Stimulated activated naive CD8-positive, alpha-beta T cell treated with anti-CD3 and anti-CD28 coated beads, Interleukin-15, amount 100 ng/mL, for 72 hours (primary cell): Measurements from ENCODE around the gene CCR7.

Source experiments
- ATAC-seq: fragments of 150-1000 bp; cut with Tn5 transposase; 2 replicates; pipeline ENCODE4 v1.10.0; 2021; ENCODE audit warnings: mild to moderate bottlenecking, moderate library complexity
- DNase-seq, 2 donors: peaks; one replicate each; pipeline ENCODE4 v3.0.0; 2021 to 2022
- H3K27ac Mint-ChIP-seq, 2 donors: one replicate each; pipeline ENCODE4 v1.8.0; 2022; ENCODE audit warnings: mild to moderate bottlenecking in 2 of 2, mixed read lengths in 2 of 2, moderate library complexity in 2 of 2
- H3K27me3 Mint-ChIP-seq: one replicate; pipeline ENCODE4 v1.8.0; 2022; ENCODE audit warnings: mixed read lengths
- H3K4me1 Mint-ChIP-seq: one replicate; pipeline ENCODE4 v1.8.0; 2022; ENCODE audit warnings: mild to moderate bottlenecking, mixed read lengths
- H3K4me3 Mint-ChIP-seq, 2 donors: one replicate each; pipeline ENCODE4 v1.8.0; 2022; ENCODE audit warnings: mild to moderate bottlenecking in 2 of 2, mixed read lengths in 2 of 2, moderate library complexity in 1 of 2
- H3K9me3 Mint-ChIP-seq, 2 donors: one replicate each; pipeline ENCODE4 v1.8.0; 2022; ENCODE audit warnings: mixed read lengths in 2 of 2

The CCR7 gene

GRCh38 chr17:40559954-40560591 is 5.2 kb downstream of the CCR7 start:
- H3K9me3 Mint-ChIP-seq, result no peaks in the 10 kb centered on the region
- DNase-seq (peak; percentile 74 to 82), ATAC-seq (peak; percentile 10)
- peak overlapping the region; percentile 100 for H3K27ac Mint-ChIP-seq
- peaks cover 60% of the 10 kb centered on the region for H3K4me1 Mint-ChIP-seq
- H3K27me3 Mint-ChIP-seq, result no peaks in the 10 kb centered on the region
- peak overlapping the region; percentile 97 to 98 for H3K4me3 Mint-ChIP-seq

- Mint-ChIP-seq H3K4me1 (peaks cover 66% of the 10 kb centered on the region), H3K9me3 (no peaks in the 10 kb centered on the region), H3K27me3 (no peaks in the 10 kb centered on the region), H3K4me3 (peak overlapping the region; percentile 97 to 98), H3K27ac (peak overlapping the region; percentile 100)
- ATAC-seq (no peak), DNase-seq (no peak)
Observed at GRCh38 chr17:40559564-40559916, 5.7 kb downstream of the CCR7 start.

DNA sequence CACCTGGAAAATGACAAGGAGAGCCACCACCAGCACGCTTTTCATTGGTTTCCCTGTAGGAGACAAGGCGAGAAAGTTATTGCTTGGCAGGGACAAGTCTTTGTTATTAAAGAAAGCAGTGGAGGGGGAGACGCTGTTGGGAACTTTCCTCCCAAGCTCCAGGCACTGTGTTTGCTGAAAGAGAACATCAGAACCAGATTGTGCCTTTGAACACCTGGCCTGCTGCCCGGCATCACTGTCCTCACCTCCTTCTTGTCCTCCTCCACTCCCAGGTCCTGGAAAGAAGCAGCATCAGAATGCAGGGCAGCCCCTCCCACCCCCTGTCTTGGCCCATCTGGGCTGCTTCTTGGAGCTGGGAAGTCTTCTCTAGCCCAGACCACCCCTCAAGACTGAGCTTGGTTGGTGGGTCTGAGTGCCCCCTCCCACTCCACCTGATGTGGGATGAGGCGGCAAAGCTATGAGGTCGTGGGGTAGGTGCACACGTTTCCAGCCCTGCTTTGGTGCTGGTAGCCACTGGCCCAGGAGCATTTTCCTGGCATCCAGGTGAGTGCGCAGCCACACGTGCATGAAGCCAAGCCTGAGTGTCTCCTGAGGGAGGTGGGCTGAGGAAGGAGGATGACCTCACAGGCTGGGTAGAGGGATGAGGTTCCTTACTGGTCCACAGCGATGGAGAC is 6.2 kb downstream of the CCR7 start:
- peaks cover 71% of the 10 kb centered on the region for H3K4me1 Mint-ChIP-seq
- no peak for DNase-seq
- H3K27ac Mint-ChIP-seq, result peak overlapping the region in 1 of 2 donors; percentile 80

GRCh38 chr17:40558300-40558889 is 6.9 kb downstream of the CCR7 start:
- H3K4me3 Mint-ChIP-seq, result peak overlapping the region; percentile 71 to 97
- no peak for DNase-seq

More for the DNA sequence above, 6.2 kb downstream of the CCR7 start:
- no peaks in the 10 kb centered on the region for H3K9me3 Mint-ChIP-seq
- no peaks in the 10 kb centered on the region for H3K27me3 Mint-ChIP-seq
- no peak for ATAC-seq
- peak overlapping the region; percentile 97 to 98 for H3K4me3 Mint-ChIP-seq

DNA sequence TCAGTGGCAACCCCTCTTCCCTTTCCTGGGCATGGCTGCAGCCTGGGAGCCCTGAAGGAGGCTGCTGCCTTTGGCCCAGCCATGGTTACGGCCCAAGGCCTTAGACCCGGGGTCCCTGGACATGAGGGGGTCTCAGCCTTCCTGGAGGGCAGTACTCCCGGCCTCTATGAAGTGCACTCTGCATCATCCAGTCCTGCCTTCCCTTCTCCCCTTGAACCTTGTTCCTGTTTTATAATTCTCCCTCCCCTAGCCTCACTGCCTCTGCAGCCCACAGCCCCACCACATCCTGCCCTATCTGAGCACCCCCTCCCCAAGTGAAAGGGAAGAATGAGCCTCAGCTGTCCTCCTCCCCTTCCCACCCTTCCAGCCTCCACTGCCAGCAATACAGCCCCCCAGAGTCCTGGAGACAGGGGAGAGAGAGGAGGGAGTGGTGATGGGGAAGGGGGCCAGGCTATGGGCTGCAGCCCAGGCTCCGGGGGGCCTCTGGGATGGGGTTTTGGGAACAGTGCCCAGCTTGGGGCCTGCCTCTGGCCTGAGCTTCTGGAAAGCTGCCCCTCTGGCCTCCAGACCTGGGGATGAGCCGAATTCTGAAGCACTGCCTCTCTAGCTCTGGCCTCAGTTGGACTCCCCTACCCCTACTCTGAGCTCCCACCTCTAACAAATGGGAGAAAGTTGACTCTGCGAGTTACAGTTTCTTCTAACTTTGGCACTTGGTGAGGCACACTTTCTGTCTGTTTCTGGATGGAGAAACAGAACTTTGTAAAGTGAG is 7.6 kb downstream of the CCR7 start:
- Mint-ChIP-seq H3K27me3 (no peaks in the 10 kb centered on the region), H3K4me3 (peak overlapping the region; percentile 71 to 97), H3K9me3 (no peaks in the 10 kb centered on the region), H3K4me1 (peaks cover 84% of the 10 kb centered on the region), H3K27ac (peak overlapping the region; percentile 69 to 70)
- DNase-seq (peak in 1 of 2 donors; percentile 15), ATAC-seq (no peak)

More at GRCh38 chr17:40558300-40558889, 6.9 kb downstream of the CCR7 start:
- Mint-ChIP-seq H3K27ac (peak overlapping the region; percentile 66 to 69), H3K4me1 (peaks cover 77% of the 10 kb centered on the region), H3K27me3 (no peaks in the 10 kb centered on the region), H3K9me3 (no peaks in the 10 kb centered on the region)
- no peak for ATAC-seq

GRCh38 chr17:40556884-40557414 is 8.3 kb downstream of the CCR7 start:
- H3K4me3 Mint-ChIP-seq, result peak overlapping the region; percentile 56 to 71
- DNase-seq (peak in 1 of 2 donors; percentile 10), ATAC-seq (no peak)
- no peaks in the 10 kb centered on the region for H3K9me3 Mint-ChIP-seq
- peaks cover 92% of the 10 kb centered on the region for H3K4me1 Mint-ChIP-seq
- H3K27ac Mint-ChIP-seq, result peak overlapping the region; percentile 59 to 94
- no peaks in the 10 kb centered on the region for H3K27me3 Mint-ChIP-seq

DNA sequence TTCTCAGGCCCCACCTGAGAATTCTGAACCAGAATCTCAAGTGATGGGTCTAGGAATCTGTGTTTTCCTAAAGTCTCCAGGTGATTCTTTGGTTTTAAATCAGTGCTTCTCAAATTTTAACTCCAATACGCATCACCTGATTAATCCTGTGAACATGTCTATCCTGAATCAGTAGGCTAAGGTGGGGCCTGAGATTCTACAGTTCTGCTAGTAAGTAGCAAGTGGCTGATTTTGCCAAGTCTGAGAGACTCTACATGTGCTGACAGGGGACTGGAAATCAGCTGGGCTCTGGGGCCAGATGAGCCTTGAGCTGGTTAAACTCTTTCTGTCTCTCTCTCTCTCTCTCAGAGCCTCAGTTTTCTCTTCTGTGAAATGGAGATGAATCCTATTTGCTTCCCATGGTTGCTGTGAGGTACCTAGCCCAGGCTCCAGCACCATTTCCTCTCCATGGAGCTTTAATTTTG is 9.0 kb downstream of the CCR7 start:
- peak overlapping the region; percentile 75 to 81 for H3K4me3 Mint-ChIP-seq
- no peaks in the 10 kb centered on the region for H3K9me3 Mint-ChIP-seq
- ATAC-seq (no peak), DNase-seq (peak in 1 of 2 donors; percentile 14)
- no peak overlapping the region for H3K27ac Mint-ChIP-seq
- H3K4me1 Mint-ChIP-seq, result peaks cover 99% of the 10 kb centered on the region
- no peaks in the 10 kb centered on the region for H3K27me3 Mint-ChIP-seq

DNA sequence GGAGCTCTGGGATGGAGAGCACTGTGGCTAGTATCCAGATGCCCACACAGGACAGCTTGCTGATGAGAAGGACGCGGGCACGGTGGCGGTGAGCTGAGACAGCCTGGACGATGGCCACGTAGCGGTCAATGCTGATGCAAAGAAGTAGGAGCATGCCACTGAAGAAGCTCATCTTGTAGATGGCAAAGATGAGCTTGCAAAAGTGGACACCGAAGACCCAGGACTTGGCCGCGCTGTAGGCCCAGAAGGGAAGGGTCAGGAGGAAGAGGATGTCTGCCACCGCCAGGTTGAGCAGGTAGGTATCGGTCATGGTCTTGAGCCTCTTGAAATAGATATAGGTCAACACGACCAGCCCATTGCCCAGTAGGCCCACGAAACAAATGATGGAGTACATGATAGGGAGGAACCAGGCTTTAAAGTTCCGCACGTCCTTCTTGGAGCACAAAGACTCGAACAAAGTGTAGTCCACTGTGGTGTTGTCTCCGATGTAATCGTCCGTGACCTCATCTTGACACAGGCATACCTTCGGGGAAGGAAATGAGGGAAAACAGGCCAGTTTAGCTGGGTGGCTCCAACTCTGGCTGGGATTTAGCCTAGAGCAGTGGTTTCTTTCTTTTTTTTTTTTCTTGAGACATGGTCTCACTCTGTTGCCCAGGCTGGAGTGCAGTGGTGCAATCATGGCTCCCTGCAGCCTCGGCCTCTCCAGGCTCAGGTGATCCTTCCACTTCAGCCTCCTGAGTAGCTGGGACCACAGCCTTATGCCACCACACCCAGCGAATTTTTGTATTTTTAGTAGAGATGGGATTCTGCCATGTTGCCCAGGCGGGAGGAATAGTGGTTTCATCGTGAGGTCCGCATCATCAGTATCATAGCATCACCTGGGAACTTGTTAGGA is 9.7 kb downstream of the CCR7 start:
- no peak for ATAC-seq
- Mint-ChIP-seq H3K27ac (peak overlapping the region; percentile 41 to 75), H3K27me3 (no peaks in the 10 kb centered on the region), H3K9me3 (no peaks in the 10 kb centered on the region), H3K4me3 (peak overlapping the region; percentile 75 to 81), H3K4me1 (peaks cover 100% of the 10 kb centered on the region)
- DNase-seq, result no peak

GRCh38 chr17:40554646-40555295 is 10.5 kb downstream of the CCR7 start:
- Mint-ChIP-seq H3K9me3 (no peaks in the 10 kb centered on the region), H3K4me3 (peak overlapping the region; percentile 75 to 81), H3K27ac (peak overlapping the region; percentile 64 to 91), H3K4me1 (peaks cover 100% of the 10 kb centered on the region), H3K27me3 (no peaks in the 10 kb centered on the region)
- DNase-seq (peak in 1 of 2 donors; percentile 47), ATAC-seq (no peak)

DNA sequence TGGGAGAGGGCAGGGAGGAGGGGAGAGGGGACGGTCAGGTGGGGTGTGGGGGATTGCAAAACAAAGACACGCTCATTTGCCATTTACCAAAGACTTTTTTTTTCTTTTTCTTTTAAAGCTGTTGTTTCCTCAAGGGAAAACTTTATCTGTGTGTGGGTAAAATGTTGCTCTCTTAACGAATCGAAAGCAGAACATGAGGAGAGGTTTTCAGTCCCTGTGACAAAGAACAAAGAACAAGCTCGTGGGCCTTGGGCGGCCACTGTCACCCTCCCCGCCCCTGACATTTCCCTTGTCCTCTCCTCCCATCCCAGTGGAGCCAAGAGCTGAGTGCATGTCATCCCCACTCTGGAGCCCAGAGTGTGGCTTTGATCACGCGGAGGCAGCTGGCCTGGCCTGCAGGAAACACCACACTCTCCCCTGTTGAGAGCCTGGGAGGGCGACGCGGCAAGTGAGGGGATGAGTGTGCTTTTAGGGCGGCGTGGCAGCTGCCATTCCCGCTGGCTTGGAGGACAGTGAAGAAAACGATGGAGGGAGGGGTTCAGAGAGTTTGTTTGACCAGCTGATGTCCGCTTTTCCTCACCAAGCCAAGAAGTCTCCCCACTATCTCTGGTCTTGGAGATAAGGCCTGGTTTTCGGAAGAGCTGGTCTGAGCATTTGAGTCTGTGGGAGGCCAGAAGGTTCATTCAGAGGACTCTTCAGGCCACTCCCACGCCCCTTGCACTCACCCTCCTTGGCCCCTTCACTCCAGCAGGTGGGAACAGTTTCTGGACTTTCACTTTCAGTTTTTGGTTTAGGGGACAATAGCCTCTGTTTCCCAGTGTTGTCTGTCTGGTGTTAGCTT is 11.4 kb downstream of the CCR7 start:
- peak in 1 of 2 donors; percentile 56 for DNase-seq
- H3K27ac Mint-ChIP-seq, result peak overlapping the region; percentile 92 to 93
- ATAC-seq, result peak; percentile 17

DNA sequence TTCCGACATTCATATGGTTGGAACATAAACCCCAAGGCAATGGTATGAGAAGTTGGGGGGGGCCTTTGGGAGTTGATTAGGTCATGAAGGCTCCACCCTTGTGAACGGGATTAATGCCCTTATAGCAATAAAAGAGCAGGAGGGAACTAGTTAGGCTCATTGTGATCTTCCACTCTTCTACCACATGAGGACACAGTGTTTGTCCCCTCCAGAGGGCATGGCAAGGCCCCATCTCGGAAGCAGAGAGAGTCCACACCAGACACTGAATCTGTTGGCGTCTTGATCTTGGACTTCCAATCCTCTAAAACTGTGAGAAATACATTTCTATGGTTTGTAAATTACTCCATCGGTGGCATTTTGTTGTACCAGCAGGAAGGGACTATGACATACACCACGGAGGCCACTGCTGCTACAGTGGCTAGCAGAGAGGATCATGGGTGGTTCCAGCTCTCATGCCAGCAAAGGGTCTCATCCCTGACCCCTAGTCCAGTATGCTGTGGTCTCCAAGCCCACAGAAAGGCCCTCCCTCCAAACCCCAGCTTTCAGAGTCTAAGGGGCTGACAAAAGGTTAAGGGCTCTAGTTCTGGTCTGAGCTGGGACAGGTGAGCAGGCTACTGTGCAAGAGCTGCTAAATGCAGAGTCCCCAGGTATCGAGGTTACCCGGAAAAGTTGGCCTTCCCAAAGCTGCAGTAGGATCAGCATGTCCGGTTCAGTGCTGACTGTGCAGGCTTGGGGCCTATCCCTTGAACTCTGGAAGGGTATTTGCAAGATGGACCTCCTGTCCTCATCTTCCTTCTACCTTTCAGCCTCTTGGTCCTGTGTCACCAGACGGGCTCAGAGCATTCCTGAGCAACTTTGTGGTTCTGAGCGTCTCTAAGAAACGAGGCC is 12.2 kb downstream of the CCR7 start:
- Mint-ChIP-seq H3K4me1 (peaks cover 100% of the 10 kb centered on the region), H3K27ac (peak overlapping the region; percentile 92 to 97), H3K27me3 (no peaks in the 10 kb centered on the region), H3K9me3 (no peaks in the 10 kb centered on the region), H3K4me3 (peak overlapping the region; percentile 34 to 81)
- peak; percentile 20 for ATAC-seq
- DNase-seq, result peak; percentile 50 to 57

More for the DNA sequence above, 11.4 kb downstream of the CCR7 start:
- H3K9me3 Mint-ChIP-seq, result no peaks in the 10 kb centered on the region
- H3K4me1 Mint-ChIP-seq, result peaks cover 100% of the 10 kb centered on the region
- no peaks in the 10 kb centered on the region for H3K27me3 Mint-ChIP-seq
- H3K4me3 Mint-ChIP-seq, result peak overlapping the region; percentile 75 to 81
